Measurements from ENCODE around the gene TSPAN5. TPM values are rescaled to one million over a fixed set of nuclear protein-coding genes. Genes with fewer than 3 reads are reported as not detected.

TSPAN5 gene
- total RNA-seq, 1 donor from 2014 or later, result 13.7 TPM

DNA sequence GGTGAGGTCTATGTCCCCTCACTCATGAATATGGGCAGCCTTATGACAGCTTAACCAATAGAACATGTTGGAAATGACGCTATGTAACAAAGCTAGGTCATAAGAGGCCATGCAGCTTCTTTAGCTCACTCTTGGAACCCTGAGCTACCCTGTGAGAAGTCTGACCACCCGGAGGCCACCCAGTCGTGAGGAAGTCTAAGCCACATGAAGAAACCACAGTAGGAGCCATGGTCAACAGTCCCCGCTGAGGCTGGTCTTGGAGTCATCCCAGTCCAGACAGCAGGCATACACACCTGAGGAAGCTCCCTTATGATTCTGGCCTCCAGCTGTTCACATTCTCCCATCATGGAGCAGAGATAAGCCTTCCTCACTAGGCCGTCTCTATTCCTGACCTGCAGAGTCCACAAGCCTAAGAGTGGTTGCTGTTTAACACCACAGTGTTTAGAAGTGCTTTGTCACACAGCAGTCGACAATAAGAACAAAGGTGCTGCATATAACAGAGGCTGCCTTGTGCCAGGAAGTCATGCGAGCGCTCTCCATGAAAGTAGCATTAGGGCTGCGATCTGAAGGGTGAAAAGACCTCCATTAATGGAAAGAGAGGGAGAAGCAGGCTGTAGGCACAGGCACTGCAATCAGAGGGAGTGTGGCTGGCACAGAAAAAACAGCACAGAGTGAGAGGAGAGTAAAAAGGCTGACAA, 38.2 kb downstream of the TSPAN5 start:
- peak; percentile 96 for FAIRE-seq
- DNase-seq (ENCODE audit: low read depth), result no peak
- Histone ChIP-seq H3K27me3 (ENCODE audit: control insufficient read depth, insufficient read depth, low read length) (no peaks in the 10 kb centered on the region), H3K4me3 (ENCODE audit: low read depth, low read length) (no peak overlapping the region), H3K36me3 (ENCODE audit: control insufficient read depth, insufficient read depth, low read length) (peaks cover 1% of the 10 kb centered on the region)
- TF ChIP-seq, protein P1, sequence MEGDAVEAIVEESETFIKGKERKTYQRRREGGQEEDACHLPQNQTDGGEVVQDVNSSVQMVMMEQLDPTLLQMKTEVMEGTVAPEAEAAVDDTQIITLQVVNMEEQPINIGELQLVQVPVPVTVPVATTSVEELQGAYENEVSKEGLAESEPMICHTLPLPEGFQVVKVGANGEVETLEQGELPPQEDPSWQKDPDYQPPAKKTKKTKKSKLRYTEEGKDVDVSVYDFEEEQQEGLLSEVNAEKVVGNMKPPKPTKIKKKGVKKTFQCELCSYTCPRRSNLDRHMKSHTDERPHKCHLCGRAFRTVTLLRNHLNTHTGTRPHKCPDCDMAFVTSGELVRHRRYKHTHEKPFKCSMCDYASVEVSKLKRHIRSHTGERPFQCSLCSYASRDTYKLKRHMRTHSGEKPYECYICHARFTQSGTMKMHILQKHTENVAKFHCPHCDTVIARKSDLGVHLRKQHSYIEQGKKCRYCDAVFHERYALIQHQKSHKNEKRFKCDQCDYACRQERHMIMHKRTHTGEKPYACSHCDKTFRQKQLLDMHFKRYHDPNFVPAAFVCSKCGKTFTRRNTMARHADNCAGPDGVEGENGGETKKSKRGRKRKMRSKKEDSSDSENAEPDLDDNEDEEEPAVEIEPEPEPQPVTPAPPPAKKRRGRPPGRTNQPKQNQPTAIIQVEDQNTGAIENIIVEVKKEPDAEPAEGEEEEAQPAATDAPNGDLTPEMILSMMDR (IDR thresholded peaks at IDR 0.05; ENCODE audit: insufficient read depth, low read length, severe bottlenecking), result no peak

DNA sequence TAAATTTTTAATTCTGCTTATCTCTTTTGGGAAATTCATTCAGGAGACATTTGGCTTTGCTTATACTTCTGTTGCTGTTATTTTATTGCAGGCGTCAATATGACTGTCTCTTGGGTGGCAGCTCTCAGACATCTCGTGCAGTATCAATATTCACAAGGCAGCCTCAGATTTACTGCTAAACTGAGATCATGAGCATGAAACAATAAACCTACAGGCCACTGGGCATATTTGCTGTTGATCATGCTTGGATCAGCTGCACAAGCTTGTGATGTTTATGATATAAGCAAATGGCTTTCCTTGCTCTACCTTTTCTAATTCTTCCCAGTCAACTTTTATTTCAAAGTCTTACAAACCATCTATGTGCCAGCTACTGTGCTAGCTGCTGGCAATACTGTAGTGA, 39.2 kb downstream of the TSPAN5 start:
- FAIRE-seq, result no peak
- H3K27me3 ChIP-seq (ENCODE audit: control insufficient read depth, insufficient read depth, low read length), result no peaks in the 10 kb centered on the region
- H3K4me3 ChIP-seq (ENCODE audit: low read depth, low read length), result no peak overlapping the region
- TF ChIP-seq, protein P1 (IDR thresholded peaks at IDR 0.05; ENCODE audit: insufficient read depth, low read length, severe bottlenecking), result no peak
- DNase-seq (ENCODE audit: low read depth), result no peak
- peaks cover 1% of the 10 kb centered on the region for H3K36me3 ChIP-seq (ENCODE audit: control insufficient read depth, insufficient read depth, low read length)

DNA sequence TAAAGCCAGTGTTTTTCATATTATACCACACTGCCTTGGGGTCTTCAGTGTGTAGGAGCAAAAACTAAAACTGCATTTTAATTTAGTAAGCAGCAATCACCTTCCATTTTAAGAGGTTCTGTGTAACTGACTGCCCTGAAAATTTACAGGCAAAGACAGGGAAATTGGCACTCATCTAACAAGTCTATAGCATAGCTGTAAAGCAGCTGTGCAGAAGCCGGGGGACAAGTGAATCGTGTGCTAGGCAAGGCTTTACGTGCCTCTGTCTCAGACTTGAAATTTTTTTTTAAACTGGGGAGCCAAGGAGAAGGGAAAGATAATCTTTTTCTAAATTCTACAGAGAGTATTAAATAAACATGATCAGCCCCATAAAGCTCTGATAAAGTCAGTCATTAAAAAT, 39.7 kb downstream of the TSPAN5 start:
- Histone ChIP-seq H3K4me3 (ENCODE audit: low read depth, low read length) (no peak overlapping the region), H3K36me3 (ENCODE audit: control insufficient read depth, insufficient read depth, low read length) (peaks cover 1% of the 10 kb centered on the region), H3K27me3 (ENCODE audit: control insufficient read depth, insufficient read depth, low read length) (no peaks in the 10 kb centered on the region)
- DNase-seq (ENCODE audit: low read depth) (no peak), FAIRE-seq (no peak)
- TF ChIP-seq, protein P1 (IDR thresholded peaks at IDR 0.05; ENCODE audit: insufficient read depth, low read length, severe bottlenecking), result no peak

GRCh38 chr4:98617358-98618047, 40.9 kb downstream of the TSPAN5 start:
- DNase-seq (ENCODE audit: low read depth), result no peak
- no peak for FAIRE-seq
- TF ChIP-seq, protein P1 (IDR thresholded peaks at IDR 0.05; ENCODE audit: insufficient read depth, low read length, severe bottlenecking), result no peak

GRCh38 chr4:98615991-98616390, 42.4 kb downstream of the TSPAN5 start:
- FAIRE-seq (no peak), DNase-seq (ENCODE audit: low read depth) (no peak)
- TF ChIP-seq, protein P1 (IDR thresholded peaks at IDR 0.05; ENCODE audit: insufficient read depth, low read length, severe bottlenecking), result no peak
- peaks cover 1% of the 10 kb centered on the region for H3K36me3 ChIP-seq (ENCODE audit: control insufficient read depth, insufficient read depth, low read length)
- H3K27me3 ChIP-seq (ENCODE audit: control insufficient read depth, insufficient read depth, low read length), result no peaks in the 10 kb centered on the region
- H3K4me3 ChIP-seq (ENCODE audit: low read depth, low read length), result no peak overlapping the region

More at GRCh38 chr4:98617358-98618047, 40.9 kb downstream of the TSPAN5 start:
- Histone ChIP-seq H3K4me3 (ENCODE audit: low read depth, low read length) (no peak overlapping the region), H3K27me3 (ENCODE audit: control insufficient read depth, insufficient read depth, low read length) (no peaks in the 10 kb centered on the region), H3K36me3 (ENCODE audit: control insufficient read depth, insufficient read depth, low read length) (peaks cover 1% of the 10 kb centered on the region)
